Uterus (tissue), 2 donors: Measurements from ENCODE around the gene LRP2BP.

Source experiments
- CTCF ChIP-seq, 4 experiments: fragments of 200-600 bp in 2 of 4; fragments of 450-650 bp in 2 of 4; sonication (generic) in 2 of 4; IDR thresholded peaks; one replicate each; pipeline ENCODE4 v1.5.1; 2016 to 2019; ENCODE audit warnings: antibody characterized with exemption in 4 of 4, mild to moderate bottlenecking in 2 of 4, moderate library complexity in 1 of 4
- POLR2A ChIP-seq, 2 donors: fragments of 450-650 bp; IDR thresholded peaks; one replicate each; pipeline ENCODE4 v1.6.1; 2016; ENCODE audit warnings: antibody characterized with exemption in 2 of 2, mild to moderate bottlenecking in 1 of 2, moderate library complexity in 1 of 2

GRCh38 chr4:185390941-185391340 is 4.8 kb downstream of the LRP2BP start:
- TF ChIP-seq POLR2A (IDR thresholded peaks at IDR 0.05) (no peak), CTCF (IDR thresholded peaks at IDR 0.05) (no peak)
